Measurements from ENCODE around the gene TMEM163.

DNA sequence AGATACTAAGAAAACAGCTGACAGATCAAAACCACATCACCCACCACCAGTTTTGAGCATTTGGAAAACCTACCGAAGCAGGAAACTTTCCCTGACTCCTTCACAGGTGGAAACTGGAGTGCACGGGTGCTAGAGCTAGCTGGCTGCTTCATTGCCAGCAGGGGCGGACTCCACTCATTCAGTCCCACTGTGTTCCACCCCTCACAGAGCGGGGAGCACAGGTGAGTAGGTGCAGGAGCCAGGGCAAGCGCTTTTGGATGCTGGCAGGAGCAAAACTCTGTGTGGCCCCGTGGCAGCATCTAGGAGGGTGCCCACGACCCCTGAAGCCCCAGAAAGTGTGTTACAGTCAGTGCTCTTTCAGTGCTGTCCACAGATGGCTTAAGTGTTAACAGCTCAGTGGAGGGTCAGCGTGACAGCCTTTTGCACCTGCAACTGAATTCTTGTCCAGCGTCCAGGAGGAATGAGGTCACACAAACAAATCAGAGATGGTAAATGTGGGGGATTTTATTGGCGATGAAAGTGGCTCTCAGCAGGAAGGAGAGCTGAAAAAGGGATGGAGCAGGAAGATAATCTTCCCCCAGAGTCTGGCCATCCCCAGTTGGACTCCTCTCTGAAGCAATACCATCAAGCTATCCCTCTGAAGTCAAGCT lies 71.1 kb downstream of the TMEM163 start:
- TF ChIP-seq POLR2A (IDR thresholded peaks at IDR 0.05; ENCODE audit: low read depth, low read length) (no peak), MAX (IDR thresholded peaks at IDR 0.05; ENCODE audit: insufficient read depth, insufficient read length) (no peak), JUN (IDR thresholded peaks at IDR 0.05; ENCODE audit: borderline replicate concordance, insufficient read depth, insufficient read length, low read depth) (no peak), POLR2AphosphoS5 (IDR thresholded peaks at IDR 0.05; ENCODE audit: insufficient read depth, low read depth, low read length) (no peak), MYC (IDR thresholded peaks at IDR 0.05; ENCODE audit: low read depth, low read length) (no peak), EZH2 (IDR thresholded peaks at IDR 0.05; ENCODE audit: borderline replicate concordance, low read depth, low read length, severe bottlenecking) (no peak), GATA2 (IDR thresholded peaks at IDR 0.05; ENCODE audit: insufficient read depth, insufficient read length, low read depth, low read length) (no peak)
- TF ChIP-seq, protein P1, sequence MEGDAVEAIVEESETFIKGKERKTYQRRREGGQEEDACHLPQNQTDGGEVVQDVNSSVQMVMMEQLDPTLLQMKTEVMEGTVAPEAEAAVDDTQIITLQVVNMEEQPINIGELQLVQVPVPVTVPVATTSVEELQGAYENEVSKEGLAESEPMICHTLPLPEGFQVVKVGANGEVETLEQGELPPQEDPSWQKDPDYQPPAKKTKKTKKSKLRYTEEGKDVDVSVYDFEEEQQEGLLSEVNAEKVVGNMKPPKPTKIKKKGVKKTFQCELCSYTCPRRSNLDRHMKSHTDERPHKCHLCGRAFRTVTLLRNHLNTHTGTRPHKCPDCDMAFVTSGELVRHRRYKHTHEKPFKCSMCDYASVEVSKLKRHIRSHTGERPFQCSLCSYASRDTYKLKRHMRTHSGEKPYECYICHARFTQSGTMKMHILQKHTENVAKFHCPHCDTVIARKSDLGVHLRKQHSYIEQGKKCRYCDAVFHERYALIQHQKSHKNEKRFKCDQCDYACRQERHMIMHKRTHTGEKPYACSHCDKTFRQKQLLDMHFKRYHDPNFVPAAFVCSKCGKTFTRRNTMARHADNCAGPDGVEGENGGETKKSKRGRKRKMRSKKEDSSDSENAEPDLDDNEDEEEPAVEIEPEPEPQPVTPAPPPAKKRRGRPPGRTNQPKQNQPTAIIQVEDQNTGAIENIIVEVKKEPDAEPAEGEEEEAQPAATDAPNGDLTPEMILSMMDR (IDR thresholded peaks at IDR 0.05; ENCODE audit: extremely low read depth in 1 of 2, insufficient read depth in 1 of 2, low read depth in 1 of 2, low read length in 2 of 2) = no peak
